Fibroblast of skin of scalp (primary cell): ENCODE measurements around the gene SPTLC3.

ENCODE experiments used
- DNase-seq: peaks from one replicate; pipeline ENCODE4 v3.0.0-alpha.2; 2013

Gene SPTLC3

DNA sequence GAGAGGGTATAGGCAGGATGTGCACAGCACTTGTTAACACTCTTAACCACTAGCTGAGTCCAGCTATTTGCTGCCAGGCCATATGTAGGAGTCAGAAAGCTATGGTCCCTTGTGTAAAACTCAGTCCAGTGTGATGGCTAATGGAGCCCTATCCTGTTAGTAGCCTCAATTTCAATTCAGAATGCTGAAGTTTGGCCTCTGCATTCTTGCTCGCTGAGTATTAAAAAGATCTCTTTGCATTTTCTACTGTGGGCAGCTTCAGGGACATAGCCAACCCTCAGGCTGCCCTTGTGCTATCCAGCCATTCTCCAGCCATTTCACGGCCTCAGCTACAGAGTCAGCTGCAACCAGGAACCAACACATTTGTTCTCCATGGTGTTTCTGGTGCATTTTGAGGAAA, 92.5 kb downstream of the SPTLC3 start:
- DNase-seq = no peak

DNA sequence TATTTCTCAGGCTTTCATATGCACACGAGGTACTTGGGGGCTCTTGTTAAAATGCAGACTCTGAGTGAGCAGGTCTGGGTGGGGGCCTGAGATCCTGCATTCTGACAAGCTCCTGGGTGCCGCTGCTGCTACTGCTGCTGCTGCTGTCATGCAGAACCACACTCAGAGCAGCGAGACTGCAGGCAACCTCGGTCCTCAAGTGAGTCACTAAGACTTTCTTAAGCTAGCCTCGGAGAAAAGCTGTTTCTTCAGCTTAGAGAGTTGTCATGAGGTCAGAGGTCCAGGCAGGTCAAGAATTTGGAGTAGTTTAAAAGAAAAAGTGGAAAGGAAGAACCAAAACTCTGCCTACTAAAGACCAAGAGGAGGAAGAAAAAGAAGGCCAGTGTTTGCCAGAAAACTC, 92.9 kb downstream of the SPTLC3 start:
- no peak for DNase-seq

DNA sequence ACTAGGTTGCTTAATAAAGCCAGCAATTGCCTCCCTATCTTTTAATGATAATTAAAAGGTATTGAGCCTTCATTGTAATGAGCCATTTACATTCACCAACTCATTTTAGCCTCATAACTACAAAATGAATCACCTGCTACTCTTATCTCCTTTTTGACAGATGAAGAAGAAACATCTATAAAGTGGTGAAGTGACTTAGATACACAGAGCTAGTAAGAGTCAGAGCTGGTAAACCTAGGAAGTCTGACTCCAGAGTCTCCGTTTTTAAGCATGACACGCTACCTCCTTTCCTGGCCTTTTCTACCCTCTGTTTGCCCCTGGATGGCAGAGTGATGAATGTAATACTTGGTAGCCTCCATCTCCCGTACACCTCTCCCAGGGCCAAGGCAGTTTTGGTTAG, 93.5 kb downstream of the SPTLC3 start:
- no peak for DNase-seq

- no peak for DNase-seq
Observed at GRCh38 chr20:13102694-13103093, 93.9 kb downstream of the SPTLC3 start.

GRCh38 chr20:13105039-13105438, 96.3 kb downstream of the SPTLC3 start:
- no peak for DNase-seq

GRCh38 chr20:13105864-13106457, 97.2 kb downstream of the SPTLC3 start:
- peak; percentile 45 for DNase-seq

DNA sequence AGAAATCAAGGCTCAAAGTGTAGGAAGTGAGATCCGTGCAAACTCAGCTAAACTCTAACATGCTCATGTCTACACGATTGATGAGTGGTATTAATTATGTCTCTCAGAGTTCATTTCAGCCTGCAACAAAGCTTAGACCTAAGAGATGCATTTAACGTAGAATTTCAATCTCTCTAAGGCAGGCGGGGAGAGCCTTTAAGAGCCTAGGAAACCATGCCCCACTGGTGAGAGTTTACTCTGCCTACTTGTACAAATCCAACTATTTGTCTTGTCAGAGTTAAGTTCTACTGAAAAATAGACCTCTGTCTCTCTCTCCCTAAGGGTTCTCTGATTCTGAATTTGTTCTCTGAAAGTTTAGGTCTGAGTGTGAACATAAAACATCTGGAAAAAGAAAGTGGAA, 100.9 kb downstream of the SPTLC3 start:
- no peak for DNase-seq

- DNase-seq = no peak
Observed at GRCh38 chr20:13110796-13111195, 102.0 kb downstream of the SPTLC3 start.

GRCh38 chr20:13111249-13111911, 102.6 kb downstream of the SPTLC3 start:
- no peak for DNase-seq

GRCh38 chr20:13113731-13114130, 105.0 kb downstream of the SPTLC3 start:
- no peak for DNase-seq

- no peak for DNase-seq
Observed at GRCh38 chr20:13117200-13117599, 108.4 kb downstream of the SPTLC3 start.

DNA sequence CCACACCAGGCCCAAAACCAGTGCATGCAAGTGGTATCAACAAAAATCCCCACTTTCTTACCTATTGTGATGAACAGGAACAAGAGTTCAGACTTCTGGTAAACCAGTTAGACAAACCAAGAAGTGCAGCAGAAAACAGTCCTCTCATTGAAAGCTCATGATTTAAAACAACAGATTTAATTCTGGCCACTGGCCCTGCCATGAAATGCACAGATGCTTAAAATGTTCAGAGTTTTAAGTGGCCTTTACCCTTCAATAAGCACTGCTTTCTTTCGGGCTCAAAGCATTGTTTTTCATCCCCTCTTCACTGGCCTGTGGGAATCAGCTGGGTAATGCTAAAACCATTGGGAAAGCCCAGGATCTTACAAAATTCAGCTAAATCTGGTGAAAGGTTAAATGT, 109.9 kb downstream of the SPTLC3 start:
- no peak for DNase-seq

DNA sequence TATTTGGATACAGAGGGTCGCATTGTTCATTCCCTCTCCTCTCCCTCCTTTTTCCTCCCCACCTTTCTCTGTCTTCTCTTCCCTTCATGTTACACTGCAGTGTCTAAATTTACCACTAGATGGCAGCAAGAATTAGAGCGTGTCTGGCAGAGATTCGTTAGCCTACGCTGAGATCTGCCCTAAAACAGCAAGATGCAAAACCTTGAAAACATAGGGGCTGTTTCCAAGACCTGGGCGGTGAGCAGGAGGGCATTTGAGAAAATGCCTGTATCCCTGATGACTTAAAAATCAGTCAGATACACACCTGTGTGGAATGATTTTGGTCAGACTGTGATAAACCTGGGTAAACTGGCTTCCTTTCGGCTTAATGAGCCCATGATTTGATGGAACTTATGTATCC, 110.8 kb downstream of the SPTLC3 start:
- peak; percentile 68 for DNase-seq

- DNase-seq = no peak
Observed at GRCh38 chr20:13120471-13120870, 111.7 kb downstream of the SPTLC3 start.

GRCh38 chr20:13121840-13122515, 113.2 kb downstream of the SPTLC3 start:
- DNase-seq = no peak

- no peak for DNase-seq
Observed at GRCh38 chr20:13125486-13125885, 116.7 kb downstream of the SPTLC3 start.

GRCh38 chr20:13128173-13128572, 119.4 kb downstream of the SPTLC3 start:
- DNase-seq = no peak

- no peak for DNase-seq
Observed at GRCh38 chr20:13130061-13130706, 121.4 kb downstream of the SPTLC3 start.

- DNase-seq = no peak
Observed at GRCh38 chr20:13130707-13131103, 121.9 kb downstream of the SPTLC3 start.

GRCh38 chr20:13131688-13132087, 122.9 kb downstream of the SPTLC3 start:
- no peak for DNase-seq

- peak; percentile 15 for DNase-seq
Observed at GRCh38 chr20:13139459-13140150, 130.8 kb downstream of the SPTLC3 start.

DNA sequence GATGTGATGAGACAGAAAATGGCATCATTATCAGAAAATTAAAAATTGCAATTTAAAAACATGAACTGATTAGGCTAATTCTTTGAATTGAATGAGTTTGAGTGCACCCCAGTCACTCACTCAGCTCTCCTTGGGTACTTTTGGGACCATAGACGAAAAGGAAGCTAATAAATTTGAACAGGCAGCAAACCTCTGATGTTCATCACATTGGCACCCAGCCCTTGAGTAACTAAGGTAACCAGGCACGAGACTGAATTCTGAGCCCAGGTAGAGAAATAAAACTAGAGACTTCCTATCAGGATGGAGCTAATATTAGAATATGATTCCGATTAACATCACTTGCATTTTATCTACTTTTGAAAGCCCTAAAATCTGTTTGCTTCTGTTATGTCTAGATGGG, 131.4 kb downstream of the SPTLC3 start:
- DNase-seq = no peak

- no peak for DNase-seq
Observed at GRCh38 chr20:13140775-13141174, 132.0 kb downstream of the SPTLC3 start.
